Upper lobe of left lung (tissue), 4 donors: Measurements from ENCODE around the gene XKR3.

Experiments
- POLR2A ChIP-seq, 4 donors: fragments of 450-650 bp; IDR thresholded peaks; one replicate each; pipeline ENCODE4 v1.5.1; 2016 to 2017; ENCODE audit warnings: antibody characterized with exemption in 4 of 4, mild to moderate bottlenecking in 2 of 4
- POLR2AphosphoS5 ChIP-seq, 2 donors: sonication (generic); formaldehyde crosslinking; IDR thresholded peaks; one replicate each; pipeline ENCODE4 v1.5.1; 2017; ENCODE audit warnings: antibody characterized with exemption in 2 of 2
- TF ChIP-seq, protein P1 (sequence below), 6 experiments: fragments of 450-650 bp in 4 of 6; fragments of 200-600 bp in 2 of 6; sonication (generic) in 2 of 6; IDR thresholded peaks; one replicate each; pipeline ENCODE4 v1.5.1; 2016 to 2019; ENCODE audit warnings: antibody characterized with exemption in 6 of 6

DNA sequence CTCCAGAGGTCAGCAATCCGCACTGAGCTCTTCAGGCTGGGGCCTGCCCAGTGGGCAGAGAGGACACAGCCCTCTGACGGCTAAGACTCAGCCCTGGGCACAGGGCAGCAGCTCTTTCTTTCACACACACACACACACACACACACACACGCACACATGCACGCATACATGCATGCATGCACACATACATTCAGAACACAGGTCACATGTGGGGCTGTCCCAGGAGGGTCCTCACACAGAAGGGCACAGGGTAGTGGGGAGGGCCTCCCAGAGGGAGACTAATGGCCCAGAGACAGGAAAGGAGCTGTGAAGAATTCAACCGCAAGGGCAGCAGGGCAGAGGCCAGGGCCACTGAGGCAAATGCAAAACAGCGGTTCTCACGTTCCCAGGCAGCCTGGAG is 20.3 kb upstream of the XKR3 start:
- no peak for TF ChIP-seq POLR2AphosphoS5 (IDR thresholded peaks at IDR 0.05)
- TF ChIP-seq, protein P1, sequence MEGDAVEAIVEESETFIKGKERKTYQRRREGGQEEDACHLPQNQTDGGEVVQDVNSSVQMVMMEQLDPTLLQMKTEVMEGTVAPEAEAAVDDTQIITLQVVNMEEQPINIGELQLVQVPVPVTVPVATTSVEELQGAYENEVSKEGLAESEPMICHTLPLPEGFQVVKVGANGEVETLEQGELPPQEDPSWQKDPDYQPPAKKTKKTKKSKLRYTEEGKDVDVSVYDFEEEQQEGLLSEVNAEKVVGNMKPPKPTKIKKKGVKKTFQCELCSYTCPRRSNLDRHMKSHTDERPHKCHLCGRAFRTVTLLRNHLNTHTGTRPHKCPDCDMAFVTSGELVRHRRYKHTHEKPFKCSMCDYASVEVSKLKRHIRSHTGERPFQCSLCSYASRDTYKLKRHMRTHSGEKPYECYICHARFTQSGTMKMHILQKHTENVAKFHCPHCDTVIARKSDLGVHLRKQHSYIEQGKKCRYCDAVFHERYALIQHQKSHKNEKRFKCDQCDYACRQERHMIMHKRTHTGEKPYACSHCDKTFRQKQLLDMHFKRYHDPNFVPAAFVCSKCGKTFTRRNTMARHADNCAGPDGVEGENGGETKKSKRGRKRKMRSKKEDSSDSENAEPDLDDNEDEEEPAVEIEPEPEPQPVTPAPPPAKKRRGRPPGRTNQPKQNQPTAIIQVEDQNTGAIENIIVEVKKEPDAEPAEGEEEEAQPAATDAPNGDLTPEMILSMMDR (IDR thresholded peaks at IDR 0.05): no peak
- TF ChIP-seq POLR2A (IDR thresholded peaks at IDR 0.05): no peak
